ENCODE data around the gene ATP6V1B1.

- no peak for TF ChIP-seq CTCF (IDR thresholded peaks at IDR 0.05)
- TF ChIP-seq POLR2A (IDR thresholded peaks at IDR 0.05), result no peak
These were observed 31.5 kb downstream of the ATP6V1B1 start for GRCh38 chr2:70967189-70967588.
